Measurements from ENCODE around the gene LRIT3. TPM values are rescaled to one million over a fixed set of nuclear protein-coding genes. Genes with fewer than 3 reads are reported as not detected.

LRIT3 gene
- total RNA-seq, 2 experiments from 2014 or later: 0.11 to 0.13 TPM

GRCh38 chr4:109908731-109909130 lies 60.8 kb downstream of the LRIT3 start:
- no peaks in the 10 kb centered on the region for H4K20me1 ChIP-seq (ENCODE audit: insufficient read depth, low read length)
- no peak overlapping the region for H2AFZ ChIP-seq (ENCODE audit: low read length)
- CTCF ChIA-PET (ENCODE audit: unreplicated experiment): no interaction called here
- H3K27ac ChIP-seq (ENCODE audit: low read depth, low read length, poor library complexity, severe bottlenecking): no peak overlapping the region
- no peaks in the 10 kb centered on the region for H3K36me3 ChIP-seq (ENCODE audit: insufficient read depth, low read length)
- no peaks in the 10 kb centered on the region for H3K9me3 ChIP-seq (ENCODE audit: low read length)
- H3K4me1 ChIP-seq (ENCODE audit: insufficient read depth, low read length, poor library complexity, severe bottlenecking): no peaks in the 10 kb centered on the region
- no peaks in the 10 kb centered on the region for H3K9me2 ChIP-seq (ENCODE audit: insufficient read depth, low read length)
- no peak overlapping the region for H3K4me3 ChIP-seq (ENCODE audit: low read depth, low read length, poor library complexity, severe bottlenecking)
- BruUV-seq (replicated peaks): no TSS peak
- intact Hi-C loops (cut with micrococcal nuclease; ENCODE audit: unreplicated experiment): no loop called here
- no peak for TF ChIP-seq EZH2phosphoT487 (IDR thresholded peaks at IDR 0.05; ENCODE audit: borderline replicate concordance, low read depth, low read length)
- TF ChIP-seq, protein P1, sequence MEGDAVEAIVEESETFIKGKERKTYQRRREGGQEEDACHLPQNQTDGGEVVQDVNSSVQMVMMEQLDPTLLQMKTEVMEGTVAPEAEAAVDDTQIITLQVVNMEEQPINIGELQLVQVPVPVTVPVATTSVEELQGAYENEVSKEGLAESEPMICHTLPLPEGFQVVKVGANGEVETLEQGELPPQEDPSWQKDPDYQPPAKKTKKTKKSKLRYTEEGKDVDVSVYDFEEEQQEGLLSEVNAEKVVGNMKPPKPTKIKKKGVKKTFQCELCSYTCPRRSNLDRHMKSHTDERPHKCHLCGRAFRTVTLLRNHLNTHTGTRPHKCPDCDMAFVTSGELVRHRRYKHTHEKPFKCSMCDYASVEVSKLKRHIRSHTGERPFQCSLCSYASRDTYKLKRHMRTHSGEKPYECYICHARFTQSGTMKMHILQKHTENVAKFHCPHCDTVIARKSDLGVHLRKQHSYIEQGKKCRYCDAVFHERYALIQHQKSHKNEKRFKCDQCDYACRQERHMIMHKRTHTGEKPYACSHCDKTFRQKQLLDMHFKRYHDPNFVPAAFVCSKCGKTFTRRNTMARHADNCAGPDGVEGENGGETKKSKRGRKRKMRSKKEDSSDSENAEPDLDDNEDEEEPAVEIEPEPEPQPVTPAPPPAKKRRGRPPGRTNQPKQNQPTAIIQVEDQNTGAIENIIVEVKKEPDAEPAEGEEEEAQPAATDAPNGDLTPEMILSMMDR (conservative IDR thresholded peaks at IDR 0.05; ENCODE audit: low read length): no peak
- POLR2A ChIA-PET: no interaction called here
- DNase-seq (ENCODE audit: low spot score): no peak
- no peaks in the 10 kb centered on the region for H3K79me2 ChIP-seq (ENCODE audit: insufficient read depth, low read depth, low read length)
- no peak overlapping the region for H3K4me2 ChIP-seq (ENCODE audit: low read length)

DNA sequence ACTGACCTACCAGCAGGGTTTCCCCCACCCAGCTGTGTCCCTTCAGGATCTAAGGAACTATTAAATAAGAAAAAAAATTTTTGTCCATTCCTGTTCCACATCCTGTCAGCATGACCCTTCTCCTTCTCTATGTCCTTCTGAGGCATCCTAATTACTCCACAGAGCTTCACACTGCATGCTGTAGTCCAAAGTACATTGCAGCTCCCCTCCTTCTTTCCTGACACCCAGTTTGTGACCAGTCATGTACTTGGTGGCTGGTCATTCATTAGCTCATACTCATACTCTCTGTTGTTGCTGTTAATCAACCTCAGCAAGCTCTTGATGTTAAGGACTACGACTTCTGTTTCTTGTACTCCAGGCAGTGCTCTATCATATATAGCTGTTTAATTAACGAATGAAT lies 62.3 kb downstream of the LRIT3 start:
- BruUV-seq (replicated peaks): no TSS peak
- H3K79me2 ChIP-seq (ENCODE audit: insufficient read depth, low read depth, low read length): no peaks in the 10 kb centered on the region
- H3K4me1 ChIP-seq (ENCODE audit: insufficient read depth, low read length, poor library complexity, severe bottlenecking): no peaks in the 10 kb centered on the region
- H3K9me2 ChIP-seq (ENCODE audit: insufficient read depth, low read length): no peaks in the 10 kb centered on the region
- no peak overlapping the region for H3K4me3 ChIP-seq (ENCODE audit: low read depth, low read length, poor library complexity, severe bottlenecking)
- POLR2A ChIA-PET: no interaction called here
- H3K9me3 ChIP-seq (ENCODE audit: low read length): no peaks in the 10 kb centered on the region
- no peak overlapping the region for H3K4me2 ChIP-seq (ENCODE audit: low read length)
- no peak for DNase-seq (ENCODE audit: low spot score)
- TF ChIP-seq, protein P1 (conservative IDR thresholded peaks at IDR 0.05; ENCODE audit: low read length): no peak
- no peak for TF ChIP-seq EZH2phosphoT487 (IDR thresholded peaks at IDR 0.05; ENCODE audit: borderline replicate concordance, low read depth, low read length)
- no peaks in the 10 kb centered on the region for H4K20me1 ChIP-seq (ENCODE audit: insufficient read depth, low read length)
- no peaks in the 10 kb centered on the region for H3K36me3 ChIP-seq (ENCODE audit: insufficient read depth, low read length)
- H2AFZ ChIP-seq (ENCODE audit: low read length): no peak overlapping the region
- no peak overlapping the region for H3K27ac ChIP-seq (ENCODE audit: low read depth, low read length, poor library complexity, severe bottlenecking)
- CTCF ChIA-PET (ENCODE audit: unreplicated experiment): no interaction called here
- intact Hi-C loops (cut with micrococcal nuclease; ENCODE audit: unreplicated experiment): no loop called here

DNA sequence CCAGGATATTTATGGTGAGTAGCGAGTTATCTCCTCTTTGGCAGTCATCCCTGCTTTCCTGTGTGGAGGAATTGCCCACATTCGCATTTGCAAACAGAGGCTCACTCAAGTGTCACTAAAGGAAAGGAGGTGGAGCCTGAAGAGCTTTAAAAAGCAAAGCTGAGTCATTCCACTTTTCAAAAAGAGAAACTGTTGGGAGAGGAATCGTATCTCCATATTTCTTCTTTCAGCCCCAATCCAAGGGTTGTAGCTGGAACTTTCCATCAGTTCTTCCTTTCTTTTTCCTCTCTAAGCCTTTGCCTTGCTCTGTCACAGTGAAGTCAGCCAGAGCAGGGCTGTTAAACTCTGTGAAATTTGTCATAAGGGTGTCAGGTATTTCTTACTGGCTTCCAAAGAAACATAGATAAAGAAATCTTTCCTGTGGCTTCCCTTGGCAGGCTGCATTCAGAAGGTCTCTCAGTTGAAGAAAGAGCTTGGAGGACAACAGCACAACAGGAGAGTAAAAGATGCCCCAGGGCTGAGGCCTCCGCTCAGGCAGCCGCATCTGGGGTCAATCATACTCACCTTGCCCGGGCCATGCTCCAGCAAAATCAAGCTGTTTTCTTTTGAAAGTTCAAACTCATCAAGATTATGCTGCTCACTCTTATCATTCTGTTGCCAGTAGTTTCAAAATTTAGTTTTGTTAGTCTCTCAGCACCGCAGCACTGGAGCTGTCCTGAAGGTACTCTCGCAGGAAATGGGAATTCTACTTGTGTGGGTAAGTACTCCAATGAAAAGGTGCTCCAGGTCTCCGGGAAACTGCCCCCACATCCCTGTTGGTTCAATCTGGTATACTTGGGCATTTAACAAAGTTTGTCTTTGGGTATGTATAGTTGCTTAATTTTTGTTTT lies 65.0 kb downstream of the LRIT3 start, which contains the start of gene EGF:
EGF (plus strand) TSS at position 178 of the 890 bp plus-strand sequence; CDS start at position 631, 453 bp downstream.
- Histone ChIP-seq H3K4me3 (ENCODE audit: low read depth, low read length, poor library complexity, severe bottlenecking) (no peak within 1 kb of the TSS), H3K27ac (ENCODE audit: low read depth, low read length, poor library complexity, severe bottlenecking) (no peak within 1 kb of the TSS), H3K4me2 (ENCODE audit: low read length) (no peak within 1 kb of the TSS), H2AFZ (ENCODE audit: low read length) (no peak within 1 kb of the TSS), H3K9me2 (ENCODE audit: insufficient read depth, low read length) (no peaks in the 10 kb centered on the region), H3K4me1 (ENCODE audit: insufficient read depth, low read length, poor library complexity, severe bottlenecking) (no peaks in the 10 kb centered on the region), H3K9me3 (ENCODE audit: low read length) (no peaks in the 10 kb centered on the region), H3K36me3 (ENCODE audit: insufficient read depth, low read length) (no peaks in the 10 kb centered on the region), H4K20me1 (ENCODE audit: insufficient read depth, low read length) (no peaks in the 10 kb centered on the region), H3K79me2 (ENCODE audit: insufficient read depth, low read depth, low read length) (no peaks in the 10 kb centered on the region)
- intact Hi-C loops (cut with micrococcal nuclease; ENCODE audit: unreplicated experiment): no loop called here
- no peak for TF ChIP-seq EZH2phosphoT487 (IDR thresholded peaks at IDR 0.05; ENCODE audit: borderline replicate concordance, low read depth, low read length)
- TF ChIP-seq, protein P1 (conservative IDR thresholded peaks at IDR 0.05; ENCODE audit: low read length): no peak
- ChIA-PET CTCF (ENCODE audit: unreplicated experiment) (no interaction called here), POLR2A (interaction anchor here (0.5 to 1.5 kb wide), 2 partner anchors 10 to 870 kb away, joined by 3 to 4 read pairs; no protein-coding TSS in a partner anchor)
- DNase-seq (ENCODE audit: low spot score): no peak
- no TSS peak for BruUV-seq (replicated peaks)

Measured in OCI-LY7 (cell line).